Measurements from ENCODE around the gene TMEM128.
"Not testable (repeated sequence)": the region's sequence is repeated elsewhere in the genome, so short reads cannot be mapped to it uniquely, and the experiment has no call there.

TMEM128 gene

GRCh38 chr4:4203688-4204400 lies 44.2 kb downstream of the TMEM128 start:
- no peak overlapping the region for H3K4me3 ChIP-seq (ENCODE audit: low read length)
- peaks cover 4% of the 10 kb centered on the region for H3K4me1 ChIP-seq (ENCODE audit: insufficient read depth, low read length)
- no peak overlapping the region for H2AFZ ChIP-seq (ENCODE audit: low read depth, low read length)
- no peaks in the 10 kb centered on the region for H3K9me3 ChIP-seq (ENCODE audit: low read length)
- no peaks in the 10 kb centered on the region for H3K36me3 ChIP-seq (ENCODE audit: insufficient read depth, low read length)
- H3K27me3 ChIP-seq (ENCODE audit: insufficient read depth, low read length), result no peaks in the 10 kb centered on the region

- H3K36me3 ChIP-seq (ENCODE audit: insufficient read depth, low read length), result no peaks in the 10 kb centered on the region
- peaks cover 4% of the 10 kb centered on the region for H3K4me1 ChIP-seq (ENCODE audit: insufficient read depth, low read length)
- no peak overlapping the region for H3K4me3 ChIP-seq (ENCODE audit: low read length)
- H3K27me3 ChIP-seq (ENCODE audit: insufficient read depth, low read length), result no peaks in the 10 kb centered on the region
- no peak overlapping the region for H2AFZ ChIP-seq (ENCODE audit: low read depth, low read length)
- H3K9me3 ChIP-seq (ENCODE audit: low read length), result no peaks in the 10 kb centered on the region
These were observed 45.5 kb downstream of the TMEM128 start for GRCh38 chr4:4202510-4202909.

GRCh38 chr4:4200624-4201023 lies 47.4 kb downstream of the TMEM128 start:
- no peaks in the 10 kb centered on the region for H3K36me3 ChIP-seq (ENCODE audit: insufficient read depth, low read length)
- no peak overlapping the region for H2AFZ ChIP-seq (ENCODE audit: low read depth, low read length)
- no peak overlapping the region for H3K4me3 ChIP-seq (ENCODE audit: low read length)
- no peaks in the 10 kb centered on the region for H3K9me3 ChIP-seq (ENCODE audit: low read length)
- peaks cover 4% of the 10 kb centered on the region for H3K4me1 ChIP-seq (ENCODE audit: insufficient read depth, low read length)
- H3K27me3 ChIP-seq (ENCODE audit: insufficient read depth, low read length), result no peaks in the 10 kb centered on the region

DNA sequence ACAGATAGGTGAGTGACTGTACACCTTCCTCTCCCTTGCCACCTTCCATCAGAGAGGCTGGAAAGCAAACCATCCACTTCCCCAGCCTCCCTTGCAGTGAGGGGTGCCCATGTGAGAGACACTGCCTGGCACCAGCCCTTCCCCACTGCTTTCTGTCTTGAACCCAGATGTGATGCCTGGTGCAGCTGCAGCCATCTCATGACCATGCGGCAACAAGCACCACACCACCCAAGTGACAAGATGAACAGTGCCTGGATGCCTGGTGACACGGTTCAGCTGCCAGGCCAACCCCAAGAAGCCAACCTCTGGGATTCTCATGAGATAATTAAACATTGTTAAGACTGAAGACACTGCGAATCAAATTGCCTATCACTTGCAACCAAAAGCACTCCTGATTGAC lies 52.7 kb downstream of the TMEM128 start:
- Histone ChIP-seq H2AFZ (ENCODE audit: low read depth, low read length) (no peak overlapping the region), H3K4me3 (ENCODE audit: low read length) (no peak overlapping the region), H3K9me3 (ENCODE audit: low read length) (no peaks in the 10 kb centered on the region), H3K4me1 (ENCODE audit: insufficient read depth, low read length) (no peaks in the 10 kb centered on the region), H3K27me3 (ENCODE audit: insufficient read depth, low read length) (peaks cover 6% of the 10 kb centered on the region), H3K36me3 (ENCODE audit: insufficient read depth, low read length) (no peaks in the 10 kb centered on the region)

- H3K9me3 ChIP-seq (ENCODE audit: low read length); H3K36me3 ChIP-seq (ENCODE audit: insufficient read depth, low read length); H3K27me3 ChIP-seq (ENCODE audit: insufficient read depth, low read length); H3K4me1 ChIP-seq (ENCODE audit: insufficient read depth, low read length); H2AFZ ChIP-seq (ENCODE audit: low read depth, low read length); H3K4me3 ChIP-seq (ENCODE audit: low read length): not testable (repeated sequence)
These were observed 59.5 kb downstream of the TMEM128 start for GRCh38 chr4:4188557-4188956.

All from neuron (in vitro differentiated cells).